Stomach (tissue), 9 donors: Measurements from ENCODE around the gene BCAS3. TPM values are rescaled to one million over a fixed set of nuclear protein-coding genes. Genes with fewer than 3 reads are reported as not detected.

Experiments used
- DNase-seq, 2 donors: peaks; one replicate each; pipeline versions ENCODE4 v3.0.0 to v3.0.0-alpha.2; 2013 to 2019
- H3K27ac ChIP-seq, 5 donors: fragments of 200-600 bp in 4 of 5; sonication (generic) in 4 of 5; one replicate each; pipeline ENCODE4 v1.5.1; 2013 to 2019; ENCODE audit warnings: mild to moderate bottlenecking in 1 of 5, moderate library complexity in 1 of 5
- H3K27me3 ChIP-seq, 3 donors: fragments of 200-600 bp; sonication (generic); one replicate each; pipeline ENCODE4 v1.5.1; 2017 to 2019; ENCODE audit warnings: mixed run types in 1 of 3
- H3K36me3 ChIP-seq, 4 donors: fragments of 200-600 bp; sonication (generic); 1 replicate in 3 of 4; 2 replicates in 1 of 4; pipeline ENCODE4 v1.5.1; 2016 to 2019
- H3K4me1 ChIP-seq, 4 donors: fragments of 200-600 bp; sonication (generic); one replicate each; pipeline ENCODE4 v1.5.1; 2016 to 2019
- H3K4me3 ChIP-seq, 4 donors: fragments of 200-600 bp; sonication (generic) in 3 of 4; one replicate each; pipeline ENCODE4 v1.5.1; 2016 to 2019; ENCODE audit warnings: mild to moderate bottlenecking in 1 of 4
- H3K9me3 ChIP-seq, 4 donors: fragments of 200-600 bp; sonication (generic); one replicate each; pipeline ENCODE4 v1.5.1; 2016 to 2019
- CTCF ChIP-seq, 7 experiments: fragments of 450-650 bp in 4 of 7; fragments of 200-600 bp in 3 of 7; sonication (generic) in 3 of 7; IDR thresholded peaks; one replicate each; pipeline ENCODE4 v1.5.1; 2016 to 2019; ENCODE audit warnings: antibody characterized with exemption in 7 of 7, control low read depth in 2 of 7, mild to moderate bottlenecking in 1 of 7
- EP300 ChIP-seq: sonication (generic); formaldehyde crosslinking; IDR thresholded peaks from one replicate; pipeline ENCODE4 v1.6.1; 2017; ENCODE audit warnings: antibody characterized with exemption
- POLR2A ChIP-seq, 4 donors: fragments of 450-650 bp; IDR thresholded peaks; one replicate each; pipeline ENCODE4 v1.6.1; 2016; ENCODE audit warnings: antibody characterized with exemption in 4 of 4, control low read depth in 2 of 4, mild to moderate bottlenecking in 1 of 4, moderate library complexity in 1 of 4
- POLR2AphosphoS5 ChIP-seq, 3 donors: sonication (generic); formaldehyde crosslinking; IDR thresholded peaks; one replicate each; pipeline ENCODE4 v1.6.1; 2016; ENCODE audit warnings: antibody characterized with exemption in 3 of 3
- WGBS, 5 donors: extraction: QIAGEN DNeasy Blood & Tissue Kit in 3 of 5; methylation state at CpG; one replicate each; pipeline versions ENCODE4 v1.1.5 to v1.1.7; 2013 to 2018; 5-methylcytosine and 5-hydroxymethylcytosine counted together
- intact Hi-C: fragments of 100-400 bp; cut with DNase I; formaldehyde crosslinking; loops from one replicate; pipeline ENCODE4 v1.15.1; 2023; ENCODE audit warnings: low total_unique reads
- polyA plus RNA-seq, 3 donors: library from polyadenylated mRNA; stranded (reverse); fragments of 200-250 nt; gene quantifications; one replicate each; pipeline ENCODE4 v1.2.3, GENCODE V29; 2013
- total RNA-seq, 5 donors: library from RNA; depleted of rRNA; stranded (reverse); fragments of >200 nt; gene quantifications; one replicate each; pipeline versions ENCODE4 v1.1.0 to v1.2.3, GENCODE V29; 2014 to 2016
- donor health status: healthy with polysubstance abuse.
- donor health status: Bipolar disorder and iron deficiency.
- donor health status: healthy.

The BCAS3 gene
- total and polyA plus RNA-seq, 8 donors = 4.9 to 150 (median 25.3) TPM

DNA sequence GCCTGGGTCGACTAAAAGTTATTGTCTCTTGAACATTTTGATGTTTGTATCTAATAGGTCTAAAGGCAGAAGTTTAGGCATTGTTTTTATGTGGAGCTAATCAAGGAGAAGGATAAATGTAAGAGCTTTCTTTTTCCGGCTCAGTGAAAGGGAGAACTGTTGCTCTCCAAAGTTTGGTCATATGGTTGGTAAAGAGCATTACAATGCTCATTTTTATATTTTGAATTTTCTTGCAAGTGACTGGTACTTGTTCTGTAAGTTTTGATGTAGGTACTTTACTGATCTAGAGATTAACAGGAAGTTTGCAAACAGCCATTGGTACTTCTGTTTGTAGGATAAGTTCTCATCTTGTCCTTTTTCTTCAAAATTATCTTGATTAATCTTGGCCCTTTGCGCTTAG, 30.9 kb upstream of the BCAS3 start:
- Histone ChIP-seq H3K27ac (no peak overlapping the region), H3K36me3 (peaks cover 10 to 50% (median 42%) of the 10 kb centered on the region in 4 donors), H3K27me3 (no peaks in the 10 kb centered on the region), H3K9me3 (no peaks in the 10 kb centered on the region), H3K4me3 (no peak overlapping the region), H3K4me1 (peaks cover 0 to 12% (median 8%) of the 10 kb centered on the region in 4 donors)
- WGBS, 5 donors = 74 to 82% (median 79%) methylated on average over 3 of the region's 3 CpGs
- DNase-seq = no peak
- TF ChIP-seq CTCF (IDR thresholded peaks at IDR 0.05) (no peak), POLR2AphosphoS5 (IDR thresholded peaks at IDR 0.05) (no peak), EP300 (no peak), POLR2A (IDR thresholded peaks at IDR 0.05) (no peak)
- intact Hi-C loops = no loop called here

GRCh38 chr17:60647705-60648104, 29.9 kb upstream of the BCAS3 start:
- intact Hi-C loops = no loop called here
- Histone ChIP-seq H3K4me1 (peaks cover 0 to 8% (median 6%) of the 10 kb centered on the region in 4 donors), H3K36me3 (peaks cover 10 to 55% (median 46%) of the 10 kb centered on the region in 4 donors), H3K27me3 (no peaks in the 10 kb centered on the region), H3K4me3 (no peak overlapping the region), H3K9me3 (no peaks in the 10 kb centered on the region), H3K27ac (no peak overlapping the region)
- DNase-seq = no peak
- 21 to 65% (median 55%) methylated on average over 1 of the region's 1 CpG for WGBS, 5 donors
- TF ChIP-seq POLR2A (IDR thresholded peaks at IDR 0.05) (no peak), EP300 (no peak), POLR2AphosphoS5 (IDR thresholded peaks at IDR 0.05) (no peak), CTCF (IDR thresholded peaks at IDR 0.05) (no peak)

- WGBS, 5 donors = 79 to 90% (median 86%) methylated on average over 2 of the region's 2 CpGs
- TF ChIP-seq CTCF (IDR thresholded peaks at IDR 0.05) = no peak
- TF ChIP-seq POLR2A (IDR thresholded peaks at IDR 0.05) = no peak
- no peak for TF ChIP-seq EP300
- no peak for TF ChIP-seq POLR2AphosphoS5 (IDR thresholded peaks at IDR 0.05)
Measured at GRCh38 chr17:60652454-60653247, 25.0 kb upstream of the BCAS3 start.

DNA sequence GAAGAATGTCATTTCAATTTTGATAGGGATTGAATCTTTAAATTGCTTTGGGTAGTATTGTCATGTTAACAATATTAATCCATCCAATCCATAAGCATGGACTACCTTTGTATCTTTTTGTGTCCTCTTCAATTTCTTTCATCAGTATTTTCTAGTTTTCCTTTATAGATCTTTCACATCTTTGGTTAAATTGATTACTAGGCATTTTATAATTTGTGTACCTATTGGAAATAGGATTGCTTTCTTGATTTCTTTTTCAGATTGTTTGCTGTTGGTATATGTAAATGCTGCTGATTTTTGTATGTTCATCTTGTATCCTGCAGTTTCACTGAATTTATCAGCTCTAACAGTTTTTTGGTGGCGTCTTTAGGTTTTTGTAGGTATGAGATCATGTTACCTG, 24.1 kb upstream of the BCAS3 start:
- no peaks in the 10 kb centered on the region for H3K4me1 ChIP-seq
- no peaks in the 10 kb centered on the region for H3K9me3 ChIP-seq
- no peak for TF ChIP-seq CTCF (IDR thresholded peaks at IDR 0.05)
- no peak for TF ChIP-seq POLR2A (IDR thresholded peaks at IDR 0.05)
- TF ChIP-seq EP300 = no peak
- no peak for TF ChIP-seq POLR2AphosphoS5 (IDR thresholded peaks at IDR 0.05)
- H3K36me3 ChIP-seq = peaks cover 7 to 67% (median 66%) of the 10 kb centered on the region in 4 donors
- H3K4me3 ChIP-seq = no peak overlapping the region
- intact Hi-C loops = no loop called here
- no peaks in the 10 kb centered on the region for H3K27me3 ChIP-seq
- H3K27ac ChIP-seq = no peak overlapping the region
- WGBS, 5 donors = 95 to 100% (median 97%) methylated on average over 1 of the region's 1 CpG
- no peak for DNase-seq

More at GRCh38 chr17:60652454-60653247, 25.0 kb upstream of the BCAS3 start:
- Histone ChIP-seq H3K36me3 (peaks cover 10 to 67% (median 66%) of the 10 kb centered on the region in 4 donors), H3K27me3 (no peaks in the 10 kb centered on the region), H3K4me3 (no peak overlapping the region), H3K9me3 (no peaks in the 10 kb centered on the region), H3K4me1 (no peaks in the 10 kb centered on the region), H3K27ac (no peak overlapping the region)
- no peak for DNase-seq
- intact Hi-C loops = no loop called here
